GM18951 (cell line): ENCODE results near the gene UQCRQ.

Experiments
- POLR2A ChIP-seq: IDR thresholded peaks from 4 replicates; pipeline ENCODE4 v1.6.1; 2011; ENCODE audit warnings: mild to moderate bottlenecking; ENCODE audit not compliant: insufficient read length, insufficient read depth; ENCODE audit errors: extremely low read depth
- in situ Hi-C: fragments of 300-500 bp; cut with MboI; formaldehyde crosslinking; loops from one replicate; pipeline ENCODE4 v1.12.0; 2022; ENCODE audit warnings: low sequenced_read_pairs, mixed read lengths, inconsistent platforms; ENCODE audit not compliant: unreplicated experiment

UQCRQ gene

DNA sequence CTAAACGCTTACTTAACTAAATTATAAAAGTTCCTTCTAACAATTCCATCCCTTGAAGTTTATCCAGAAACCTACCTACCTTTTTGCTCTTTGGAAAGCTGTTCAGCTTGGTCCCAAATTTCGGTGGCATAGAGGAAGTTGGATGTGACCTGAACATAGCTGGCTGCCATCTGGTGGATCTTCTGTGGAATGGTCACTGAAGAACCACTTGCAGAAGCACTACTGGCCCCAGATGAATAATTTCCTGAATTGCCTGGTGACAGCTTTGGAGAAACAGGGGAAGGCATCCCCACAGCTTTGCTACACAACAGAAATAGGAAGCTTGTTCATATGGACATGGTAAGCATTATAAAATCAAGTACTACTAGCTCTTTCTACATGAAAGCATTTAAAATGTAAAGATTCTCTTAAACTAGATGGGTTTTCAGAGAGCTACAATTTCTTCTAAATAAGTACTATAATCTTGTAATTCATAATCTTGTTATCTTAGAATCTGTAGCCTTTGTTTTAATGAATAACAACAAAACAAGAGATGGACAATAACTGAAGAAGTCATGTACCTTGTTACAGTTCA, 16.9 kb downstream of the UQCRQ start:
- no peak for TF ChIP-seq POLR2A
- in situ Hi-C loops: no loop called here

DNA sequence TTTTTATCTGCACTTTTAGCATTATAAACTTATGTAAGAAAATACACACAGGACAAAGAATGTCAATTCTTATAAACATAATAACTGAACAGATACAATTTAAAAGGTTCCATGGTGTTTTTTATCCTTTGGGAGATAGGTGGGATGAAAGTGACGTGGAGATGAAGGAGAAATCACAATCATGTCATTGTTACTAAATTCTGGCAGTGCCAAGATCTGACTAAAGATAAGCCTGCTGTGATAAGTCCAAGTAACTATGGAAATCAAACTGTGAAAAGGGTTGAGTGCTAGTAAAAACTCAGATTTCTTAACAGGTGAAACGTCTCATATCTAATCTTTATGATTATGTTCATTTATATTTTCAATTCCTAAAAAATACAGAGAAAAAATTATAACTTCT, 18.1 kb downstream of the UQCRQ start:
- TF ChIP-seq POLR2A: no peak
- in situ Hi-C loops: no loop called here

DNA sequence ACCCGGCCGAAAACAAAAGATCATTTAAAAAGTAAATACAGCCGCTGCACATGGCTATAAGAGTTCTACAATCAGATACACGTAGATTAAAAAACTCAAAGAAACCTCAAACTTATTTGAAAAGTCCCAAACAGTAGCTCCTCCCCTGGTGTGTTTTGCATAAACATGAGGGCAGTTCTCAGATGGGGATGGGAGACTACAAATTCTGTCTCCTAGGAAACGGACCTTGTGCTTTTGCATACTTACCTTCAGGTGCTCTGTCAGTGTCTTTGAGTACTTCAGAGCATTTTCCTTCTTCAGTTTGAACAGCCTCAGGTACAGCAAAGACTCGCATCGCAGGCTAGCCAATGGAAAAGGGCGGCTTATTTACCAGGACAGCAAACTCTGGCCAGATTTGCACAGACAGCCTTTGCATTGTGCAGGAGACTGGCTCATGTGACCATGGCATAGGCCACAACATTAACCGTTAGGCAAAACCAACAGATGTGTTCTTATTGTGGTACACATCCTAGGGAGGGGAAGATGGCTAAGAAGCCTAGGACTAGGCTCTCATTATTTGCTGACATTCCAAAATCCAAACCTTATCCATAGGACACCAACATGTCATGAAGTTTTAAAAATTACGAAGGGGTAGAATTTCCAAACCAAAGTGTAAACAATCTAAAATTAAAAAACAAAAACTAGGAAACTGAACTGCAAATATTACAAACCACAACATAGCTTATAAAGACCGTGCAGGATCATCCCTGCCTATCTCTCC, 19.8 kb downstream of the UQCRQ start:
- in situ Hi-C loops: no loop called here
- TF ChIP-seq POLR2A: no peak

DNA sequence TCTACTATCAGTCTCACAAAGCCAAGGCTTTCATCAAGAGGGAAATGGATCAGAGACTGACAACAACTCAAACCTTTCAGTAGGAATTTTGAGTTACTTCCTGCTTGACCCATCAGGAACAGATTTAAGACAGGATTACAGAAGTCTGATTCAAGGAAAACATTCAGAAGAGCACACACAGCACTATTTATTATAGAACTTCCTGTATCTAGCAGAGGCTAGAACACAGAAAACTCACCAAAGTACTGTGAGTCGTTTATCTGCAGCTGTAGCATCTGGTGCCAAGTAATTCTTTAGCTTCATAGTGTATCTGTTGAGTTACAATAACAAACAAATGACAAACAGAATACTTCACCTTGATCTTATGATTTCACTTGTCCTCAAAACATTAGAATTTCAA, 20.8 kb downstream of the UQCRQ start:
- in situ Hi-C loops: no loop called here
- TF ChIP-seq POLR2A: no peak

DNA sequence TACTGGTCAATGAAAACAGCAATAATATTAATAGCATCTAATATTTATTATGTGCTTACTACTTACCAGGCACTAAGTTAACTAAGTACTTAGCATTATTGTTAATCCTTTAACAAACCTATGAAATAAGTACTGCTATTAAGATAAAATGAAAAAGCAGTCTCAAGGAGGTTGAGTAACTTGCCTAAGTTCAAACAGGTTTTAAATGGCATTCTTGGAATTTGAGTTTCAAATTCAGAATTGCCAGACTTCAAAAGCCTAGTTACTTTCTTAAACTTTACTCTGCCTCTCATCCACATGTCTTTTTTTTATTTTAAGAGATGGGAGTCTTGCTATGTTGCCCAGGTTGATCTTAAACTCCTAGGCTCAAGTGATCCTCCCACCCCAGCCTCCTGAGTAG, 23.1 kb downstream of the UQCRQ start:
- TF ChIP-seq POLR2A: no peak
- in situ Hi-C loops: no loop called here

DNA sequence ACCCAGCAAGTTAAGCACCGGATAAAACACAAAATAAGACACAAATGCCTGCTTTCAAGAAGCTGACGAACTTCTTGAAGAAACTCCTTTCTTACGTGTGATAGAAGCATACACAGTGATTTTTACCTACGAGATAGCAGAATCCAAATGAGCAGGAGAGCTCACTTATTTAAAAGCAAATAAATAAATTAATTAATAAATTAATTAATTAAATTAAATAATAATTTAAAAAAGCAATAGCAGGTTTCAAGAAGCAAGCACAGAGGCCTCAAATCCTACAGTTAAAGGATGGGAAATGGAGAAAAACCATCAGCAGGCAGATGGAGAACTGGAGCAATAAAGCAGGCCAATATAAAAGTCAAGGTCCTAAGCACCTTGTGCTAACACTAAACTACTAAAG, 24.4 kb downstream of the UQCRQ start:
- in situ Hi-C loops: no loop called here
- TF ChIP-seq POLR2A: no peak

DNA sequence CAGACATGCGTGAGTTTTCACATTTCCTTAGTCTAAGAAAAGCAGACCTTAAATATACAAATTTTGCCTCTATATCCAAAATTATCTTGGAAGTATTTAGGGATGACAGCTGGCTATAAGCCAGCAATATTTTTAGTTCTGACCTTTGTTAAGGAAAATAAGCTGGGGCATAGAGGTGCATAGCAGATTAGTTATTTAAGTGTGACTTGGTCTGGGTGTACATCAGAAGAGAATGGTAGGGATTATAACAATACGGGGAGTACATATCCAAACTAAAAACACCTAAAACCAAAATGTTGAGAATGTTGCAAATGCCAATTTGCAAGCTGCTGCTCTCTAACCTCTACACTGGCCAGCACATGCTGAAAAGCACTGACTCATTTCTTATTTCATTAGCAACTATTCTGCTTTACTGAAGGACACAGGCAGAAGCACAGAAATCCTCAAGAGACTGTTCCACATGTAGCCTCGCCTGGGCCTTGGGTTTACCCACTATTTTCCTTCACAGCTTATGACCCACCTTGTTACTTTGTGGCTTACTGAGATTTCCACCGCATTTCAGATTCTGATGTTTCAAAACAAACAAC, 29.4 kb downstream of the UQCRQ start:
- no peak for TF ChIP-seq POLR2A
- in situ Hi-C loops: no loop called here

DNA sequence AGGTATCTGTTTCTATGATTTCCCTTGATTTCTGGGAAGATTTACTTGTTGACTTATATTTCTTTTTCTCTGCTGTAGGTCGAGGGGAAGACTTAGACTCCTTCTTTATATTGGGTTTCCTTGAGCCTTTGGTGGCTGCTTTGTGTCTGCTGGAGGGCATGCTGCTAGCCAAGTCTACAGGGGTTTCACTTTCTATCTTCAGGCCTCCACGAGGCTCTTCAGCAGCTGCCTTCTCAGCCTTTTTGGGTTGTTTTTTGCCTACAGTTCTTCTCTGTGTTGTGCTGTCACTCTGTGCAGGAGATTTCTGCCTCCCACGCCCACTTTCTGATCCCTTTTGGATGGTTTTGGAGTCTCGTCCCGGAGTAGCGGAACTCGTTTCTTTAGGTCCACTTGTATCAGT, 30.2 kb downstream of the UQCRQ start:
- TF ChIP-seq POLR2A: no peak

DNA sequence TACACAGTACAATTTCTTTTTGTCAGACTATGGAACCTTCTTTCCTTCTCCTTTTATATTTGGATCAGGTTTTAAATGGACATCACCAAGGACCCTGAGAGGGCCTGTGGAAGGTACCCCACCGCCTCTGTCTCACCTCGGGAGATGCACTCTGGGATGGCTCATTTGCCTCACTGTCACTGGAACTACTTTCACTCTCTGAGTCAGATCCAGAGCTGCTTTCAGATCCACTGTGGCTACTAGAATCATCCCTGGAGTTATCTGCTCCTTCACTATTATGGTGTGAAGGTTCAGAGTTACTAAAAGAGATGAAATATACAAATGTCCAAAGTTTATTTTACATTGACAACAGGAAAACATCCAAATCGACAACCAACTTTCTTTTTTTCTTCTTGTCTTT, 31.7 kb downstream of the UQCRQ start:
- TF ChIP-seq POLR2A: no peak
- in situ Hi-C loops: no loop called here

More for the DNA sequence above, 30.2 kb downstream of the UQCRQ start:
- in situ Hi-C loops: no loop called here

DNA sequence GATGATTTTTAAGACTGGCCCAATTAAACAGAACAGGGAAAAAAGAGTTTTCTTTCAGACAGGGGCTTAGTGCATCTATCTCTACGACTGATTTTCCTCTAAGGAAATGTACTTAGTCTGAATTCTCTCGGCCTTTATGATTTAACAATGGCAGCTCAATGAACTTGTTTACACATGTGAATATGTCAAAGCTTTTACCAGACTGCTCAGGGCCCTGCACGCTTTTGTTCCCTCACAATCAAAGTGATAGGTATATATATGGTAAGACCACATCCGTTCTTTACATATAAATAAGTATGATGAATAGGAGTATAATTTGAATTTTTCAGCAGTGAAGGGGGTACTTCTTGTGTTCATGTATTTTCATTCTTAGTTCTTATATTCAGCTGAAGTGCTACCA, 34.6 kb downstream of the UQCRQ start:
- in situ Hi-C loops: no loop called here
- TF ChIP-seq POLR2A: no peak

DNA sequence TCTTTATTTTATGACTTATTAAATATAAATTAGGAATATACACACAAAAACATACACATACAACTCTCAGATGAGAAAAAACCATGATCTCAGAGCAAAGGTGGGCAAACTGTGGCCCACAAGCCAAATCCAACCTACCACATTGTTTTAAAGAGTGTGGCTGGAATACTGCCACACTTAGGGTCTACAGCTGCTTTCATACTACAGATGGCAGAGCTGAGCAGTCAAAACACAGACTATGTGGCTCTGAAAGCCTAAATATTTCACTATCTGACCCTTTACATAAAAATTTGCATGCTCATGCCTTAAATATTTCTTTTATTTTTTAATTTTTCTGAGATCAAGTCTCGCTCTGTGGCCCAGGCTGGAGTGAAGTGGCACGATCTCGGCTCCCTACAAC, 35.3 kb downstream of the UQCRQ start:
- TF ChIP-seq POLR2A: no peak

DNA sequence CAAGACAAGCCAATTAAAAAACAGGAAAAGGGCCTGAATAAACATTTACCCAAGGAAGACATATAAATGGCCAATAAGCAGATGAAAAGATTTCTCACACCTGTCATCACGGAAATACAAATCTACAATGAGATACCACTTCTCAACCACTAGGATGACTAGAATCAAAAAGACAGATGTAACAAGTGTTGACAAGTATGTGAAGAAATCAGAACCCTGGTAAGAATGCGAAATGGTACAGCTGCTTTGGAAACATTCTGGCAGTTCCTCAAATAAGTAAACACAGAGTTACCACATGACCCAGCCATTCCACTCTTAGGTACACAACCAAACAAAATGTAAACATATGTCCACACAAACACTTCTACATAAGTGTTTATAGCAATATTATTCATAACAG, 39.5 kb downstream of the UQCRQ start:
- TF ChIP-seq POLR2A: no peak
- in situ Hi-C loops: no loop called here

More for the DNA sequence above, 35.3 kb downstream of the UQCRQ start:
- in situ Hi-C loops: no loop called here

DNA sequence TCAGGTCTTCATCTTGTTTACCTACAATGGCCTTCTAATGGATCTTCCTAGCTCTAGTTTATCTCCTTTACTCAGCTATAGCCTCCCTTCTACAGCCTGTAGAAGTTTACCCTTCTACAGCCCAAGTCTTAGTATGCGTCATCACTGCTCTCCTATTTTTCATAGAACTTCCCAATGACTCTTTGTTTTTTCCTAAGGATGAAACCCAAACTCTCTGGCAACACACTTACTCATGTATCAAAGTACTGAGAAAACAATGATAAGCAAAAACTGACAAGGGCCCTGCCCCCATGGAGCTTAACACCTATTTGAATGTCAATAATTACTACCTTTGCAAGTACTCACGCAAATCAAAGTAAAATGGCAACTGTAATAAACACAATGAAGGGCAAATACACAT, 40.7 kb downstream of the UQCRQ start:
- no peak for TF ChIP-seq POLR2A
- in situ Hi-C loops: no loop called here

DNA sequence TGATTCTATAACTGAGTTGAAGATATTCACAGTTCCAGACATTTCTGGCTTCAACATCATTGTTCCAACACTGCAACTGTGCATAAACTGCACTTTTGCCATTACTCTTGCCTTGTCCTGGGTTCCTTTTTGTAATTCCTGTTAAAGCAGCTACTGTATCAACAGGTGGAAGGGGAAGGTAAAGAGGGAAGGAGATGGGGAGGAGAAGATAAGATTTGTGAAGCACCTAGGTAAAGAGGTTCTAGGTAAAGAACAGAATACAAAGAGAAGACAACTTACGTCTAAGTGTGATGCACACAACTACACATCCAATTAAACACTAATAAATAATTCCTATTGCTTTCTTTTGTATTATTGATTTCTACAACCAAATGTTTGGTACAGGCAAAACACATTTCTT, 43.3 kb downstream of the UQCRQ start:
- in situ Hi-C loops: no loop called here
- no peak for TF ChIP-seq POLR2A
